GM23338 (cell line): ENCODE measurements around the gene ABHD14A. TPM values are rescaled to one million over a fixed set of nuclear protein-coding genes. Genes with fewer than 3 reads are reported as not detected.

Experiments
- ATAC-seq: fragments of 200-7000 bp; cut with Tn5 transposase; 3 replicates; pipeline ENCODE4 v1.9.1; 2020
- DNase-seq: peaks from one replicate; pipeline ENCODE4 v3.0.0-alpha.2; 2015; ENCODE audit warnings: low spot score
- H2AFZ ChIP-seq: fragments of 200-600 bp; sonication (generic); 2 replicates; pipeline ENCODE4 v1.8.0; 2016; ENCODE audit warnings: antibody characterized with exemption, mild to moderate bottlenecking, moderate library complexity
- H3F3A ChIP-seq: fragments of 200-600 bp; sonication (generic); replicated peaks from 2 replicates; pipeline ENCODE4 v1.8.0; 2017; ENCODE audit warnings: antibody characterized with exemption, mixed run types, low read depth
- H3K27ac ChIP-seq: fragments of 200-600 bp; sonication (generic); 2 replicates; pipeline ENCODE4 v1.6.1; 2016; ENCODE audit warnings: low read depth
- H3K27me3 ChIP-seq: fragments of 200-600 bp; sonication (generic); 2 replicates; pipeline ENCODE4 v1.8.0; 2016; ENCODE audit warnings: mild to moderate bottlenecking, mixed run types, moderate library complexity; ENCODE audit not compliant: insufficient read depth
- H3K36me3 ChIP-seq: fragments of 200-600 bp; sonication (generic); 2 replicates; pipeline ENCODE4 v1.8.0; 2016; ENCODE audit warnings: mild to moderate bottlenecking; ENCODE audit not compliant: insufficient read depth
- H3K4me1 ChIP-seq: fragments of 200-600 bp; sonication (generic); 2 replicates; pipeline ENCODE4 v1.8.0; 2016; ENCODE audit warnings: mild to moderate bottlenecking, moderate library complexity; ENCODE audit not compliant: insufficient read depth
- H3K4me2 ChIP-seq: fragments of 200-600 bp; sonication (generic); 2 replicates; pipeline ENCODE4 v1.7.1; 2017; ENCODE audit warnings: mixed run types
- H3K4me3 ChIP-seq: fragments of 200-600 bp; sonication (generic); 2 replicates; pipeline ENCODE4 v1.6.1; 2016; ENCODE audit warnings: mixed run types
- H3K79me2 ChIP-seq: fragments of 200-600 bp; sonication (generic); replicated peaks from 2 replicates; pipeline ENCODE4 v1.8.0; 2017; ENCODE audit warnings: mild to moderate bottlenecking; ENCODE audit not compliant: insufficient read depth
- H3K9me2 ChIP-seq: fragments of 200-600 bp; sonication (generic); 2 replicates; pipeline ENCODE4 v1.8.0; 2017; ENCODE audit not compliant: insufficient read depth
- H4K20me1 ChIP-seq: fragments of 200-600 bp; sonication (generic); replicated peaks from 2 replicates; pipeline ENCODE4 v1.8.0; 2017; ENCODE audit warnings: mild to moderate bottlenecking; ENCODE audit not compliant: insufficient read depth
- H3K27ac Mint-ChIP-seq: 2 replicates; pipeline ENCODE4 v1.8.0; 2020; ENCODE audit warnings: inconsistent platforms, mild to moderate bottlenecking, moderate library complexity, mixed read lengths
- H3K27me3 Mint-ChIP-seq: 3 replicates; pipeline ENCODE4 v1.8.0; 2022; ENCODE audit warnings: low read depth, mild to moderate bottlenecking, moderate library complexity, mixed read lengths, inconsistent platforms; ENCODE audit not compliant: insufficient read depth, poor library complexity
- H3K36me3 Mint-ChIP-seq: 3 replicates; pipeline ENCODE4 v1.8.0; 2021; ENCODE audit warnings: low read depth, mild to moderate bottlenecking, inconsistent platforms, moderate library complexity, mixed read lengths
- H3K4me1 Mint-ChIP-seq: 3 replicates; pipeline ENCODE4 v1.8.0; 2020; ENCODE audit warnings: mild to moderate bottlenecking, inconsistent platforms, mixed read lengths
- H3K4me3 Mint-ChIP-seq: 3 replicates; pipeline ENCODE4 v1.8.0; 2021; ENCODE audit warnings: moderate library complexity, mild to moderate bottlenecking, inconsistent platforms, mixed read lengths
- H3K9me3 Mint-ChIP-seq: 3 replicates; pipeline ENCODE4 v1.8.0; 2020; ENCODE audit warnings: moderate library complexity, mild to moderate bottlenecking, inconsistent platforms, mixed read lengths
- NANOG ChIP-seq: IDR thresholded peaks from 2 replicates; pipeline ENCODE4 v1.6.1; 2016; ENCODE audit warnings: antibody characterized with exemption, borderline replicate concordance
- STAT1 ChIP-seq: IDR thresholded peaks from one replicate; pipeline ENCODE4 v1.6.1; 2016; ENCODE audit warnings: antibody characterized with exemption; ENCODE audit not compliant: unreplicated experiment
- ZNF114 ChIP-seq: fragments of 250-450 bp; sonication (Bioruptor Pico); IDR thresholded peaks from 2 replicates; pipeline ENCODE4 v1.5.0; 2020; ENCODE audit warnings: mild to moderate bottlenecking, moderate library complexity
- polyA plus RNA-seq: library from polyadenylated mRNA; unstranded; fragments of >200 nt; fragmentation: Nextera tagmentation; extraction: Ambion mirVana; gene quantifications from 2 replicates; pipeline ENCODE4 v1.2.1, GENCODE V29; 2016
- total RNA-seq: library from RNA; depleted of rRNA; stranded (reverse); fragments of >200 nt; shearing (Covaris generic); gene quantifications from 2 replicates; pipeline ENCODE4 v1.2.3, GENCODE V29; 2014
- TF ChIP-seq, protein P1 (sequence below), 2 experiments: fragments of 200-600 bp in 1 of 2; sonication (generic) in 1 of 2; conservative IDR thresholded peaks; 2 replicates each; pipeline versions ENCODE4 v1.5.1 to v1.6.1; 2016 to 2017; ENCODE audit warnings: antibody characterized with exemption in 2 of 2, low read depth in 2 of 2, mild to moderate bottlenecking in 2 of 2, moderate library complexity in 1 of 2

Gene ABHD14A
- total and polyA plus RNA-seq, 2 experiments from 2014 or later = 7.8 to 12.7 TPM

DNA sequence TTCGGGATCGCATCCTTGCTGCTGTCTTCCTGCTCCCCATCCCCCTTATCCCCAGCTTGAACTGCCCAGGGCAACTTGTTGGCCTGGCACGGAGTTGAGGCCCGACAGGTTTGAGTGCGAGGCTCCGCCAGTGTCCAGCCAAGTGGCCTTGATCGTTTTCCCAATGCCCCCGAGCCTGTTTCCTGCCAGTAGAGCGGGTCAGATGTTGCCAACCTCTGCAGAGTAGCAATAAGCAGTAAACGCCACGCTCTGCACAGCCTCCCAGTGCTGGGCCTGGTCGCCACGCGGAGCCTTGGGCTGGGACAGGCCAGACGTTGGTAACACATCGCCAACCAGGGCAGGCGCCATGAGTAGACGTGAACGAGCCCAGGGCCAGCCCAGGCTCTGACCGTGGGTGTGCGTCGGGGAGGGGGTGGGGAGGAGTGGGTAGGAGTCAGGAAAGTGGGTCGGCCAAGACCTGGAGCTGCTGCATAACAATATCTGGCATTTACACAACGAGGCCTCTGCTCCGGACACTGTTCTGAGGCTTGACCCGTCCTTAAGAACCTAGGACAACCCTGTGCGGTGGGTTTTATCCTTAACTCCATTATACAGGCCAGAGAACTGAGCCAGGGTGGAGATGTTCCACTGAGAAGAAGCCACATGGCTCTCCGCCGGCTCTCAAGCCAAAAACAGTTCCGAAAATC is 444 bp upstream of the ABHD14A start:
- H3K27me3 ChIP-seq = peaks cover 38% of the 10 kb centered on the region
- H3K9me2 ChIP-seq = no peaks in the 10 kb centered on the region
- no peaks in the 10 kb centered on the region for H3K79me2 ChIP-seq
- TF ChIP-seq NANOG (no peak), ZNF114 (no peak)
- TF ChIP-seq, protein P1, sequence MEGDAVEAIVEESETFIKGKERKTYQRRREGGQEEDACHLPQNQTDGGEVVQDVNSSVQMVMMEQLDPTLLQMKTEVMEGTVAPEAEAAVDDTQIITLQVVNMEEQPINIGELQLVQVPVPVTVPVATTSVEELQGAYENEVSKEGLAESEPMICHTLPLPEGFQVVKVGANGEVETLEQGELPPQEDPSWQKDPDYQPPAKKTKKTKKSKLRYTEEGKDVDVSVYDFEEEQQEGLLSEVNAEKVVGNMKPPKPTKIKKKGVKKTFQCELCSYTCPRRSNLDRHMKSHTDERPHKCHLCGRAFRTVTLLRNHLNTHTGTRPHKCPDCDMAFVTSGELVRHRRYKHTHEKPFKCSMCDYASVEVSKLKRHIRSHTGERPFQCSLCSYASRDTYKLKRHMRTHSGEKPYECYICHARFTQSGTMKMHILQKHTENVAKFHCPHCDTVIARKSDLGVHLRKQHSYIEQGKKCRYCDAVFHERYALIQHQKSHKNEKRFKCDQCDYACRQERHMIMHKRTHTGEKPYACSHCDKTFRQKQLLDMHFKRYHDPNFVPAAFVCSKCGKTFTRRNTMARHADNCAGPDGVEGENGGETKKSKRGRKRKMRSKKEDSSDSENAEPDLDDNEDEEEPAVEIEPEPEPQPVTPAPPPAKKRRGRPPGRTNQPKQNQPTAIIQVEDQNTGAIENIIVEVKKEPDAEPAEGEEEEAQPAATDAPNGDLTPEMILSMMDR (conservative IDR thresholded peaks at IDR 0.05; ENCODE audit: low read depth in 2 of 2) = no peak
- H3K4me3 ChIP-seq = peak overlapping the region; percentile 79
- no peaks in the 10 kb centered on the region; the same call in 1 of the 3 replicates for H3K36me3 Mint-ChIP-seq
- H3K4me2 ChIP-seq = peak overlapping the region; percentile 91
- H3K4me3 Mint-ChIP-seq = peak overlapping the region; percentile 83
- H3F3A ChIP-seq = peaks cover 24% of the 10 kb centered on the region
- H3K27ac Mint-ChIP-seq = no peak overlapping the region
- H3K4me1 ChIP-seq = peaks cover 22% of the 10 kb centered on the region
- peaks cover 30% of the 10 kb centered on the region for H3K4me1 Mint-ChIP-seq
- peaks cover 35% of the 10 kb centered on the region for H3K27me3 Mint-ChIP-seq
- H3K36me3 ChIP-seq = no peaks in the 10 kb centered on the region
- ATAC-seq (peak; percentile 18), DNase-seq (no peak)
- H3K27ac ChIP-seq = no peak overlapping the region
- H2AFZ ChIP-seq = peak overlapping the region; percentile 96
- no peaks in the 10 kb centered on the region for H4K20me1 ChIP-seq
- no peaks in the 10 kb centered on the region; the same call in 2 of the 3 replicates for H3K9me3 Mint-ChIP-seq

DNA sequence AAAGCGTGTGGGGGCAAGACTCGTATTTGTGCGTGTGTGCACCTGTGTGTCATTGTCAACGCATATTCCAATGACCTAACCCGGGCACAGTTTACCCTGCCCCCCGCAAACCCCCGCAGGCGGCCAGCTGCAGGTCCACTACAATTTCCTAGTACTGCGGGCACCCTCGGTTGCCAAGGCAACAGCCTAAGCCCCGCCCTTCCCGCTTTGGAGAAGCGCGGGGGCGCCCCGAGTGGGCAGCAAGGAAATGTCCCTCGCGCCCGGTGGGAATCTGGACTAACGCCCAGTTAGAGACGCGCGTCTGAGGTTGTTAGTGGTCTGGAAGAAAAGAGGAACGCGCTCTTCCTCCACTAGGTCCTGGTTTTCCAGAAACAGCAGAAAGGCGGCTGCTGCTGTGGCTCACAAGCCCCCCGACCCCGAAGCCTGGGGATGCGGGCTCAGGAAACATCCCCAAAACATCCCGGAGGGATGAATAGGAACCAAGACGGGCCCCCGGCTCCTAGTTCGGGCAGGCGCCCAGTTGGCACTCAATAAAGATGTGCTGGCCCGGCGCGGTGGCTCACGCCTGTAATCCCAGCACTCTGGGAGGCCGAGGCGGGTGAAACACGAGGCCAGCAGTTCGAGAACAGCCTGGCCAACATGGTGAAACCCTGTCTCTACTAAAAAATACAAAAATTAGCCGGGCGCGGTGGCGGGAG is 1.1 kb downstream of the ABHD14A start:
- Histone ChIP-seq H3K27ac (no peak overlapping the region), H4K20me1 (no peaks in the 10 kb centered on the region), H3F3A (peaks cover 24% of the 10 kb centered on the region), H3K79me2 (no peaks in the 10 kb centered on the region), H3K27me3 (peaks cover 38% of the 10 kb centered on the region), H3K4me3 (peak overlapping the region; percentile 79), H3K9me2 (no peaks in the 10 kb centered on the region), H3K4me2 (peak overlapping the region; percentile 91), H2AFZ (0 out of 2 replicates have a peak overlapping the region, but pooled peaks have one; percentile 96), H3K36me3 (no peaks in the 10 kb centered on the region), H3K4me1 (peaks cover 17% of the 10 kb centered on the region)
- Mint-ChIP-seq H3K4me1 (peaks cover 14% of the 10 kb centered on the region), H3K27me3 (peaks cover 35% of the 10 kb centered on the region), H3K27ac (no peak overlapping the region), H3K36me3 (no peaks in the 10 kb centered on the region; the same call in 2 of the 3 replicates), H3K9me3 (no peaks in the 10 kb centered on the region; the same call in 2 of the 3 replicates), H3K4me3 (peak overlapping the region; percentile 66)
- peak; percentile 78 for DNase-seq
- peak; percentile 2; the same call in 2 of the 3 replicates for ATAC-seq
- no peak for TF ChIP-seq STAT1
- TF ChIP-seq, protein P1 (conservative IDR thresholded peaks at IDR 0.05; ENCODE audit: low read depth in 2 of 2) = peak in 1 of 2 experiments; percentile 34; a peak in 2 of 4 replicates
